HepG2 (cell line): ENCODE data around the gene CLPSL2. TPM values are rescaled to one million over a fixed set of nuclear protein-coding genes. Genes with fewer than 3 reads are reported as not detected.

Experiments
- ATF4 ChIP-seq, 2 experiments: fragments of 450-650 bp in 1 of 2; sonication (generic) in 1 of 2; formaldehyde crosslinking; IDR thresholded peaks; 2 replicates each; pipeline versions ENCODE4 v1.5.0 to v1.8.0; 2020 to 2022; ENCODE audit warnings: mild to moderate bottlenecking in 1 of 2, missing genetic modification reagents in 1 of 2
- GTF2F1 ChIP-seq: fragments of 150-350 bp; IDR thresholded peaks from 2 replicates; pipeline ENCODE4 v1.6.1; 2014; ENCODE audit warnings: low read length
- HIVEP1 ChIP-seq: sonication (generic); formaldehyde crosslinking; IDR thresholded peaks from 2 replicates; pipeline ENCODE4 v1.4.0; 2020; ENCODE audit warnings: mild to moderate bottlenecking, missing genetic modification reagents
- NFKBIZ ChIP-seq: IDR thresholded peaks from 2 replicates; pipeline ENCODE4 v1.6.1; 2018; ENCODE audit warnings: missing genetic modification reagents, missing compliant biosample characterization
- PHB2 ChIP-seq: fragments of 450-650 bp; IDR thresholded peaks from 2 replicates; pipeline ENCODE4 v1.6.1; 2018; ENCODE audit not compliant: partially characterized antibody
- POLR2AphosphoS5 ChIP-seq: IDR thresholded peaks from 2 replicates; pipeline ENCODE4 v1.6.1; 2012; ENCODE audit warnings: low read depth, low read length
- RAD51 ChIP-seq: fragments of 450-650 bp; IDR thresholded peaks from 2 replicates; pipeline ENCODE4 v1.6.1; 2016; ENCODE audit warnings: borderline replicate concordance
- RXRA ChIP-seq: sonication (generic); formaldehyde crosslinking; IDR thresholded peaks from 2 replicates; pipeline ENCODE4 v1.5.1; 2020; ENCODE audit warnings: missing genetic modification reagents
- TAF15 ChIP-seq: fragments of 200-400 bp; formaldehyde crosslinking; IDR thresholded peaks from one replicate; pipeline ENCODE4 v1.6.1; 2018; ENCODE audit warnings: mild to moderate bottlenecking, low read depth, low read length; ENCODE audit not compliant: poor library complexity, severe bottlenecking
- ZBTB42 ChIP-seq: sonication (generic); formaldehyde crosslinking; IDR thresholded peaks from 2 replicates; pipeline ENCODE4 v1.5.0; 2020; ENCODE audit warnings: mild to moderate bottlenecking, missing genetic modification reagents
- ZFP41 ChIP-seq: sonication (generic); formaldehyde crosslinking; IDR thresholded peaks from 2 replicates; pipeline ENCODE4 v1.4.0; 2020; ENCODE audit warnings: mild to moderate bottlenecking, missing genetic modification reagents, borderline replicate concordance
- ZNF20 ChIP-seq: sonication (generic); formaldehyde crosslinking; IDR thresholded peaks from 2 replicates; pipeline ENCODE4 v1.4.0; 2020; ENCODE audit warnings: mild to moderate bottlenecking, moderate library complexity, missing genetic modification reagents
- ZNF484 ChIP-seq: sonication (generic); formaldehyde crosslinking; IDR thresholded peaks from 2 replicates; pipeline ENCODE4 v1.5.1; 2020; ENCODE audit warnings: mild to moderate bottlenecking, low read depth, missing genetic modification reagents, borderline replicate concordance
- ZNF607 ChIP-seq: sonication (generic); formaldehyde crosslinking; IDR thresholded peaks from 2 replicates; pipeline ENCODE4 v1.5.1; 2020; ENCODE audit warnings: missing genetic modification reagents, mild to moderate bottlenecking, borderline replicate concordance
- ZNF674 ChIP-seq: sonication (generic); formaldehyde crosslinking; IDR thresholded peaks from 2 replicates; pipeline ENCODE4 v1.5.0; 2020; ENCODE audit warnings: low read depth, mild to moderate bottlenecking, missing genetic modification reagents
- ZNF792 ChIP-seq: IDR thresholded peaks from 2 replicates; pipeline ENCODE4 v1.6.1; 2016
- polyA plus RNA-seq, 8 experiments: library from polyadenylated mRNA; depleted of rRNA in 3 of 8; stranded (reverse) in 7 of 8; unstranded in 1 of 8; fragments of >200 nt; fragmentation: Illumina TruSeq in 4 of 8; extraction: Trizol in 4 of 8; gene quantifications; 2 replicates each; pipeline versions ENCODE4 v1.2.1 to v1.2.3, GENCODE V29; 2011 to 2016; ENCODE audit warnings: low read depth in 4 of 8, missing spikeins in 1 of 8, mixed read lengths in 1 of 8; ENCODE audit not compliant: insufficient read depth in 1 of 8
- total RNA-seq, 5 experiments: library from RNA; depleted of rRNA; stranded (reverse); fragments of >200 nt; fragmentation: Illumina TruSeq; extraction: Trizol; gene quantifications; 2 replicates each; pipeline ENCODE4 v1.2.3, GENCODE V29; 2016; ENCODE audit warnings: low read depth in 1 of 5
- TF ChIP-seq, protein P1 (sequence below): sonication (generic); formaldehyde crosslinking; IDR thresholded peaks from 2 replicates; pipeline ENCODE4 v1.4.0; 2020; ENCODE audit warnings: missing genetic modification reagents
- TF ChIP-seq, protein P2 (sequence below): sonication (generic); formaldehyde crosslinking; IDR thresholded peaks from 2 replicates; pipeline ENCODE4 v1.8.0; 2022; ENCODE audit warnings: missing genetic modification reagents, mild to moderate bottlenecking, borderline replicate concordance
- TF ChIP-seq, protein P3 (sequence below): sonication (generic); formaldehyde crosslinking; IDR thresholded peaks from 2 replicates; pipeline ENCODE4 v1.4.0; 2020; ENCODE audit warnings: missing genetic modification reagents
- TF ChIP-seq, protein P4 (sequence below): IDR thresholded peaks from 2 replicates; pipeline ENCODE4 v1.6.1; 2012; ENCODE audit warnings: low read depth, low read length, improper control_type of control experiment
- TF ChIP-seq, protein P5 (sequence below): sonication (generic); formaldehyde crosslinking; IDR thresholded peaks from 2 replicates; pipeline ENCODE4 v1.4.0; 2020; ENCODE audit warnings: missing genetic modification reagents, mild to moderate bottlenecking, borderline replicate concordance

The CLPSL2 gene
- total and polyA plus RNA-seq, 2 of the 13 experiments (the other 11 are each of a cell fraction or from before 2014, with no cell fraction given) = not detected

- TF ChIP-seq NFKBIZ (CRISPR knock-in tag) (peak; percentile 71; the same call in 1 of the 2 replicates), ZNF484 (no peak), ATF4 (CRISPR knock-in tag; IDR thresholded peaks at IDR 0.05) (peak in 1 of 2 experiments; percentile 39; a peak in 2 of 4 replicates), POLR2AphosphoS5 (peak; percentile 53), ZFP41 (CRISPR knock-in tag) (peak; percentile 72; the same call in 1 of the 2 replicates), ZNF674 (CRISPR knock-in tag) (no peak), RXRA (CRISPR knock-in tag) (no peak; the same call in 1 of the 2 replicates), TAF15 (peak; percentile 66), ZNF20 (CRISPR knock-in tag) (no peak), HIVEP1 (CRISPR knock-in tag) (peak; percentile 86), ZNF607 (CRISPR knock-in tag) (peak; percentile 81; the same call in 1 of the 2 replicates), GTF2F1 (no peak), ZBTB42 (CRISPR knock-in tag) (0 out of 2 replicates have a peak, but pooled peaks have one; percentile 44), ZNF792 (CRISPR knock-in tag) (peak; percentile 92), PHB2 (no peak), RAD51 (no peak)
- TF ChIP-seq, protein P1, sequence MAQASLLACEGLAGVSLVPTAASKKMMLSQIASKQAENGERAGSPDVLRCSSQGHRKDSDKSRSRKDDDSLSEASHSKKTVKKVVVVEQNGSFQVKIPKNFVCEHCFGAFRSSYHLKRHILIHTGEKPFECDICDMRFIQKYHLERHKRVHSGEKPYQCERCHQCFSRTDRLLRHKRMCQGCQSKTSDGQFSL = peak; percentile 68
- TF ChIP-seq, protein P2, sequence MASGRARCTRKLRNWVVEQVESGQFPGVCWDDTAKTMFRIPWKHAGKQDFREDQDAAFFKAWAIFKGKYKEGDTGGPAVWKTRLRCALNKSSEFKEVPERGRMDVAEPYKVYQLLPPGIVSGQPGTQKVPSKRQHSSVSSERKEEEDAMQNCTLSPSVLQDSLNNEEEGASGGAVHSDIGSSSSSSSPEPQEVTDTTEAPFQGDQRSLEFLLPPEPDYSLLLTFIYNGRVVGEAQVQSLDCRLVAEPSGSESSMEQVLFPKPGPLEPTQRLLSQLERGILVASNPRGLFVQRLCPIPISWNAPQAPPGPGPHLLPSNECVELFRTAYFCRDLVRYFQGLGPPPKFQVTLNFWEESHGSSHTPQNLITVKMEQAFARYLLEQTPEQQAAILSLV (CRISPR knock-in tag) = peak; percentile 91; the same call in 1 of the 2 replicates
- TF ChIP-seq, protein P3, sequence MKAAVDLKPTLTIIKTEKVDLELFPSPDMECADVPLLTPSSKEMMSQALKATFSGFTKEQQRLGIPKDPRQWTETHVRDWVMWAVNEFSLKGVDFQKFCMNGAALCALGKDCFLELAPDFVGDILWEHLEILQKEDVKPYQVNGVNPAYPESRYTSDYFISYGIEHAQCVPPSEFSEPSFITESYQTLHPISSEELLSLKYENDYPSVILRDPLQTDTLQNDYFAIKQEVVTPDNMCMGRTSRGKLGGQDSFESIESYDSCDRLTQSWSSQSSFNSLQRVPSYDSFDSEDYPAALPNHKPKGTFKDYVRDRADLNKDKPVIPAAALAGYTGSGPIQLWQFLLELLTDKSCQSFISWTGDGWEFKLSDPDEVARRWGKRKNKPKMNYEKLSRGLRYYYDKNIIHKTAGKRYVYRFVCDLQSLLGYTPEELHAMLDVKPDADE (CRISPR knock-in tag) = no peak
- TF ChIP-seq, protein P4, sequence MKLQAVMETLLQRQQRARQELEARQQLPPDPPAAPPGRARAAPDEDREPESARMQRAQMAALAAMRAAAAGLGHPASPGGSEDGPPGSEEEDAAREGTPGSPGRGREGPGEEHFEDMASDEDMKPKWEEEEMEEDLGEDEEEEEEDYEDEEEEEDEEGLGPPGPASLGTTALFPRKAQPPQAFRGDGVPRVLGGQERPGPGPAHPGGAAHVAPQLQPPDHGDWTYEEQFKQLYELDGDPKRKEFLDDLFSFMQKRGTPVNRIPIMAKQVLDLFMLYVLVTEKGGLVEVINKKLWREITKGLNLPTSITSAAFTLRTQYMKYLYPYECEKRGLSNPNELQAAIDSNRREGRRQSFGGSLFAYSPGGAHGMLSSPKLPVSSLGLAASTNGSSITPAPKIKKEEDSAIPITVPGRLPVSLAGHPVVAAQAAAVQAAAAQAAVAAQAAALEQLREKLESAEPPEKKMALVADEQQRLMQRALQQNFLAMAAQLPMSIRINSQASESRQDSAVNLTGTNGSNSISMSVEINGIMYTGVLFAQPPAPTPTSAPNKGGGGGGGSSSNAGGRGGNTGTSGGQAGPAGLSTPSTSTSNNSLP = no peak
- TF ChIP-seq, protein P5, sequence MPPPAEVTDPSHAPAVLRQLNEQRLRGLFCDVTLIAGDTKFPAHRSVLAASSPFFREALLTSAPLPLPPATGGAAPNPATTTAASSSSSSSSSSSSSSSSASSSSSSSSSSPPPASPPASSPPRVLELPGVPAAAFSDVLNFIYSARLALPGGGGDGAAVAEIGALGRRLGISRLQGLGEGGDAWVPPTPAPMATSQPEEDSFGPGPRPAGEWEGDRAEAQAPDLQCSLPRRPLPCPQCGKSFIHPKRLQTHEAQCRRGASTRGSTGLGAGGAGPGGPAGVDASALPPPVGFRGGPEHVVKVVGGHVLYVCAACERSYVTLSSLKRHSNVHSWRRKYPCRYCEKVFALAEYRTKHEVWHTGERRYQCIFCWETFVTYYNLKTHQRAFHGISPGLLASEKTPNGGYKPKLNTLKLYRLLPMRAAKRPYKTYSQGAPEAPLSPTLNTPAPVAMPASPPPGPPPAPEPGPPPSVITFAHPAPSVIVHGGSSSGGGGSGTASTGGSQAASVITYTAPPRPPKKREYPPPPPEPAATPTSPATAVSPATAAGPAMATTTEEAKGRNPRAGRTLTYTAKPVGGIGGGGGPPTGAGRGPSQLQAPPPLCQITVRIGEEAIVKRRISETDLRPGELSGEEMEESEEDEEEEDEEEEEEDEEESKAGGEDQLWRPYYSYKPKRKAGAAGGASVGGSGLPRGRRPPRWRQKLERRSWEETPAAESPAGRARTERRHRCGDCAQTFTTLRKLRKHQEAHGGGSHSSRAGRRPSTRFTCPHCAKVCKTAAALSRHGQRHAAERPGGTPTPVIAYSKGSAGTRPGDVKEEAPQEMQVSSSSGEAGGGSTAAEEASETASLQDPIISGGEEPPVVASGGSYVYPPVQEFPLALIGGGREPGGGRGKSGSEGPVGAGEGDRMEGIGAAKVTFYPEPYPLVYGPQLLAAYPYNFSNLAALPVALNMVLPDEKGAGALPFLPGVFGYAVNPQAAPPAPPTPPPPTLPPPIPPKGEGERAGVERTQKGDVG (CRISPR knock-in tag) = no peak; the same call in 1 of the 2 replicates
Measured at GRCh38 chr6:35731736-35732532, 44.5 kb upstream of the CLPSL2 start (continued).
